Renal cortical epithelial cell (primary cell): ENCODE data around the gene NCOA3. TPM values are rescaled to one million over a fixed set of nuclear protein-coding genes. Genes with fewer than 3 reads are reported as not detected.
"Not testable (repeated sequence)": the region's sequence is repeated elsewhere in the genome, so short reads cannot be mapped to it uniquely, and the experiment has no call there.

Source experiments
- DNase-seq: peaks from one replicate; pipeline ENCODE4 v3.0.0-alpha.2; 2011; ENCODE audit warnings: low read depth
- total RNA-seq: library from RNA; depleted of rRNA; stranded (reverse); fragments of >200 nt; gene quantifications from 2 replicates; pipeline ENCODE4 v1.2.3, GENCODE V29; 2014

The NCOA3 gene
- total RNA-seq, 1 donor from 2014 or later: 39.1 TPM

- no peak for DNase-seq
These were observed 33.2 kb upstream of the NCOA3 start for GRCh38 chr20:47468290-47469050.

- DNase-seq: no peak
These were observed 26.2 kb upstream of the NCOA3 start for GRCh38 chr20:47475419-47476044.

GRCh38 chr20:47476452-47476851, 25.2 kb upstream of the NCOA3 start:
- DNase-seq: no peak

- DNase-seq: no peak
These were observed 22.6 kb upstream of the NCOA3 start for GRCh38 chr20:47479093-47479492.

- DNase-seq: no peak
These were observed 22.2 kb upstream of the NCOA3 start for GRCh38 chr20:47479506-47479905.

- no peak for DNase-seq
These were observed 21.4 kb upstream of the NCOA3 start for GRCh38 chr20:47480239-47480638.

GRCh38 chr20:47480705-47481104, 21.0 kb upstream of the NCOA3 start:
- DNase-seq: no peak

- DNase-seq: no peak
These were observed 20.1 kb upstream of the NCOA3 start for GRCh38 chr20:47481330-47482216.

GRCh38 chr20:47482705-47483104, 19.0 kb upstream of the NCOA3 start:
- DNase-seq: no peak

GRCh38 chr20:47484303-47484702, 17.4 kb upstream of the NCOA3 start:
- peak; percentile 43 for DNase-seq

- DNase-seq: no peak
These were observed 14.3 kb upstream of the NCOA3 start for GRCh38 chr20:47487175-47487917.

- DNase-seq: no peak
These were observed 12.2 kb upstream of the NCOA3 start for GRCh38 chr20:47489448-47489872.

GRCh38 chr20:47490795-47491194, 10.9 kb upstream of the NCOA3 start:
- no peak for DNase-seq

- DNase-seq: no peak
These were observed 9.4 kb upstream of the NCOA3 start for GRCh38 chr20:47492284-47492683.

- DNase-seq: peak; percentile 79
These were observed 8.3 kb upstream of the NCOA3 start for GRCh38 chr20:47493175-47493962.

- no peak for DNase-seq
These were observed 7.8 kb upstream of the NCOA3 start for GRCh38 chr20:47493963-47494293.

- not testable (repeated sequence) for DNase-seq
These were observed 7.1 kb upstream of the NCOA3 start for GRCh38 chr20:47494606-47495005.

- DNase-seq: no peak
These were observed 5.6 kb upstream of the NCOA3 start for GRCh38 chr20:47496118-47496517.

GRCh38 chr20:47498606-47499005, 3.1 kb upstream of the NCOA3 start:
- DNase-seq: no peak

- no peak for DNase-seq
These were observed 2.6 kb upstream of the NCOA3 start for GRCh38 chr20:47499053-47499452.

- not testable (repeated sequence) for DNase-seq
These were observed 1.6 kb upstream of the NCOA3 start for GRCh38 chr20:47500082-47500481.
